ENCODE results near the gene ETV2.

Gene ETV2

GRCh38 chr19:35670686-35671085 is 29.1 kb downstream of the ETV2 start:
- H3K4me2 ChIP-seq (ENCODE audit: low read depth, low read length, poor library complexity, severe bottlenecking): no peak overlapping the region
- H3K9ac ChIP-seq (ENCODE audit: low read length): no peak overlapping the region
- no peak for TF ChIP-seq EZH2phosphoT487 (conservative IDR thresholded peaks at IDR 0.05; ENCODE audit: low read length)
- TF ChIP-seq CTCF (IDR thresholded peaks at IDR 0.05; ENCODE audit: insufficient read depth, low read length, poor library complexity, severe bottlenecking): no peak
- no peaks in the 10 kb centered on the region for H3K27me3 ChIP-seq (ENCODE audit: low read length)
- H3K79me2 ChIP-seq (ENCODE audit: insufficient read depth, low read length): no peaks in the 10 kb centered on the region
- no peaks in the 10 kb centered on the region for H3K9me2 ChIP-seq (replicated peaks; ENCODE audit: insufficient read depth, low read length)
- no peak overlapping the region for H3K27ac ChIP-seq (ENCODE audit: low read depth, low read length)
- no peaks in the 10 kb centered on the region for H3K36me3 ChIP-seq (ENCODE audit: low read length)
- no peaks in the 10 kb centered on the region for H4K20me1 ChIP-seq (ENCODE audit: low read depth, low read length)
- no peaks in the 10 kb centered on the region for H3K9me3 ChIP-seq (ENCODE audit: insufficient read depth, low read length)
- no peak overlapping the region for H3K4me3 ChIP-seq (ENCODE audit: insufficient read depth, low read length, poor library complexity, severe bottlenecking)
- H3F3A ChIP-seq (ENCODE audit: insufficient read depth): no peaks in the 10 kb centered on the region
- no peak overlapping the region for H2AFZ ChIP-seq (ENCODE audit: low read depth, low read length, severe bottlenecking)

- Histone ChIP-seq H3K27ac (ENCODE audit: low read depth, low read length) (no peak overlapping the region), H3K36me3 (ENCODE audit: low read length) (no peaks in the 10 kb centered on the region), H3K9ac (ENCODE audit: low read length) (no peak overlapping the region), H3K79me2 (ENCODE audit: insufficient read depth, low read length) (no peaks in the 10 kb centered on the region), H2AFZ (ENCODE audit: low read depth, low read length, severe bottlenecking) (no peak overlapping the region), H4K20me1 (ENCODE audit: low read depth, low read length) (no peaks in the 10 kb centered on the region), H3K9me3 (ENCODE audit: insufficient read depth, low read length) (no peaks in the 10 kb centered on the region), H3K9me2 (replicated peaks; ENCODE audit: insufficient read depth, low read length) (no peaks in the 10 kb centered on the region), H3K4me2 (ENCODE audit: low read depth, low read length, poor library complexity, severe bottlenecking) (no peak overlapping the region), H3F3A (ENCODE audit: insufficient read depth) (no peaks in the 10 kb centered on the region), H3K4me3 (ENCODE audit: insufficient read depth, low read length, poor library complexity, severe bottlenecking) (no peak overlapping the region), H3K27me3 (ENCODE audit: low read length) (no peaks in the 10 kb centered on the region)
- no peak for TF ChIP-seq EZH2phosphoT487 (conservative IDR thresholded peaks at IDR 0.05; ENCODE audit: low read length)
- TF ChIP-seq CTCF (IDR thresholded peaks at IDR 0.05; ENCODE audit: insufficient read depth, low read length, poor library complexity, severe bottlenecking): no peak
Observed at GRCh38 chr19:35671818-35672217, 30.3 kb downstream of the ETV2 start.

- H3K27ac ChIP-seq (ENCODE audit: low read depth, low read length): no peak overlapping the region
- no peak for TF ChIP-seq CTCF (IDR thresholded peaks at IDR 0.05; ENCODE audit: insufficient read depth, low read length, poor library complexity, severe bottlenecking)
- no peak for TF ChIP-seq EZH2phosphoT487 (conservative IDR thresholded peaks at IDR 0.05; ENCODE audit: low read length)
Observed at GRCh38 chr19:35673121-35673804, 31.7 kb downstream of the ETV2 start.

More at GRCh38 chr19:35673121-35673804, 31.7 kb downstream of the ETV2 start:
- H3K27me3 ChIP-seq (ENCODE audit: low read length): no peaks in the 10 kb centered on the region
- no peaks in the 10 kb centered on the region for H4K20me1 ChIP-seq (ENCODE audit: low read depth, low read length)
- H3K79me2 ChIP-seq (ENCODE audit: insufficient read depth, low read length): no peaks in the 10 kb centered on the region
- no peaks in the 10 kb centered on the region for H3K36me3 ChIP-seq (ENCODE audit: low read length)
- no peak overlapping the region; the same call in 1 of the 2 replicates for H3K9ac ChIP-seq (ENCODE audit: low read length)
- no peaks in the 10 kb centered on the region for H3K9me3 ChIP-seq (ENCODE audit: insufficient read depth, low read length)
- H3K4me2 ChIP-seq (ENCODE audit: low read depth, low read length, poor library complexity, severe bottlenecking): peak overlapping the region; percentile 43
- H3K4me3 ChIP-seq (ENCODE audit: insufficient read depth, low read length, poor library complexity, severe bottlenecking): peak overlapping the region; percentile 17
- H3F3A ChIP-seq (ENCODE audit: insufficient read depth): no peaks in the 10 kb centered on the region
- H3K9me2 ChIP-seq (replicated peaks; ENCODE audit: insufficient read depth, low read length): no peaks in the 10 kb centered on the region
- H2AFZ ChIP-seq (ENCODE audit: low read depth, low read length, severe bottlenecking): peak overlapping the region; percentile 56
